ENCODE results near the gene OBSCN.

The OBSCN gene

DNA sequence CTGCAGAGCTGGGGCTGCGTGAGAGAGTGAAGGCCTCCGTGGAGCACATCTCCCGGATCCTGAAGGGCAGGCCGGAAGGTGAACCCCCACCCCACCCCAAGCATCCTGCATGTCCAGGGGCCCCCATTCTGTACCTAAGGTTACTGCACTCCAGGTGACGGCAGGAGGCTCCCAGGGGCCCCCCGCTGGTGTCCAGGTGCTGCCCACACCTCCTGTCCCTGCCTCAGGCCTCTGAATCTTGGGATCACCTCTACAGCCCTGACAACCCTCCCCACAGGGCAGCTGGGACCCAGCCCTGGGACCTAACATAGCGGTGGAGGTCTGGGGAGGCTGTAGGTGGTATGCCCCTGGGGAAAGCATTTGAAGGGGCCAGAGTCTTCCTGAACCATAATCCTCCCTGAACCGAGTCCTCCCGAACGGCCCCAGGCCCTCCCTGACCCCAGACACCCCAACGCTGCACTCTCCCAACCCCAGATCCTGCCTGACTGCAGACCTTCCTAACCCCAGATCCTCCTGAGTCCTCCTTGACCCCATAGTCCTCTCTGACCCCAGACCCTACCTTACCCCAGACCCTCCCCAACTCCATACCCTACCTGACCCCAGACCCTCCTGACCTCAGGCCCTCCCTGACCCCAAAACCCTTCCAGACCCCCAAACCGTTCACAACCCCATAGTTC, 165.3 kb downstream of the OBSCN start:
- DNase-seq: no peak

DNA sequence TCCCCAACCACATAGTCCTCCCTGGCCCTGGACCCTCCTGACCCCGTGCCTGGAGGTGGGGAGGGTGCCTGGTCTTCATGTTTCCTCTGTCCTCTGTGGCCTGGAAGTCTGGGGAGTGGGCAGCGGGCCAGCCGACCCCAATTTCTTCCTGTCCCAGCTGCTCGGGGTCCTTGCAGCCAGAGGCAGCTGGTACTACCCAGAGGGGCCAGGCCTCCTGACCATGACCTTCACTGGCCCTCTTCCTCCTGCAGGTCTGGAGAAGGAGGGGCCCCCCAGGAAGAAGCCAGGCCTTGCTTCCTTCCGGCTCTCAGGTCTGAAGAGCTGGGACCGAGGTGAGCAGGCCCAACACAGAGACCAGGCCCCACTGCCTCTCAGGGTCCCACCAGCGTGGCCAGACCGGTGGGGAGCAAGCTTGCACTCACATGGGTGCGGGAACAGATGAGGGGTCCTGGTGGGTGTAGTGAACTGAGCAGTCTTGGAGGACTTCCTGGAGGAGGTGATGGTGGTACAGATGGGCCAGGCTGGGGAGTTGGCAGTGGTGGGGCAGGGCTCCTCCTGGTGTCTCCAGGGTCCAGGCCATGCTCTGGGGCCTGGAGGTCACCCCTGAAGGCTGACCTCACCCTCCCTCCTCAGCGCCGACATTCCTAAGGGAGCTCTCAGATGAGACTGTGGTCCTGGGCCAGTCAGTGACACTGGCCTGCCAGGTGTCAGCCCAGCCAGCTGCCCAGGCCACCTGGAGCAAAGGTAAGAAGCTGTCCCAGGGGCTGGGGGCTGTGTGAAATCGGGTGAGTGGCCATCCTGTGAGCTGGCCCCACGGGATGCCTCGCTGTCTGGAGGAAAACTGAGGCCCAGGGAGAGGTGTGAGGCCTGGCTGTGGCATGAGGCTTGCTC, 166.1 kb downstream of the OBSCN start:
- peak; percentile 21 for DNase-seq

DNA sequence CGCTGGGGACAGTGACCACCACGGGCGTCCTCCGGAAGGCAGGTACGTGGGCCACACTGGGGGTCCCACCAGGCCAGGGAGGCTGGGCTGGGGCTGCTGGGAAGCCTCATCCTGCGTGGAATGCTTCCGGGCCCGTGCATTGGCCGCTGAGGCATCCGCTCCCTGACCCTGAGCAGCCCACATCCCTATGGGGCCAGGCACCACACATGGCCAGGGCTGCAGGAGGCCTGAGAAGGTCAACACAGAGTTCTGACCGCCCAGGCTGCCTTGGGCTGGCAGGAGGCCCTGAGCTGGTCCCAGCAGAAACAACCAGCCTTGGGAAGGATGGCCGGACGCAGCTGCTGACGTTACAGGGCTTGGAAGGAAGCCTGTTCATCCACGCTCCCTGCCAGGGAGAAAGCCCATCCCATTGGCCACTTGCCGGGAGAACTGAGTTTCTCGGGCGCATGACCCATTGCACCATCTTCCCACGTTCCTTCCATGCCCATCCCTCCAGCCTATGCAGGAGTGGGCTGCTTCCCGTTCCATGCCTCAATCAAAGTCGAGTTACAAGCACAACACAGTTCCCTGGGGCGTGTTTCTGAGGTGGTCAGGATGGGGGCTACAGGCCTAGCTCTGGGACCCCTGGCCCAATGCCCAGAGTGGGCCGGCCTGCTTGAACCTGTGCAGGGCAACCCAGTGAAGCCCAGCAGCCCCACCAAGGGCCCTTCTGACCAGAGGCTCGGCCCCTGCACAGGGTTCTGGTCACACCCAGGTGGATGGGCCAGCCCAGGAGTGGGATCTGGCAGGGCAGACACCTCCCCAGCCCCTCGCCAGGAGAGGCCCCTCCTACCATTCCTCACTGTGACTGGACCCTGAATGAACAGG, 167.1 kb downstream of the OBSCN start:
- peak; percentile 87 for DNase-seq

DNA sequence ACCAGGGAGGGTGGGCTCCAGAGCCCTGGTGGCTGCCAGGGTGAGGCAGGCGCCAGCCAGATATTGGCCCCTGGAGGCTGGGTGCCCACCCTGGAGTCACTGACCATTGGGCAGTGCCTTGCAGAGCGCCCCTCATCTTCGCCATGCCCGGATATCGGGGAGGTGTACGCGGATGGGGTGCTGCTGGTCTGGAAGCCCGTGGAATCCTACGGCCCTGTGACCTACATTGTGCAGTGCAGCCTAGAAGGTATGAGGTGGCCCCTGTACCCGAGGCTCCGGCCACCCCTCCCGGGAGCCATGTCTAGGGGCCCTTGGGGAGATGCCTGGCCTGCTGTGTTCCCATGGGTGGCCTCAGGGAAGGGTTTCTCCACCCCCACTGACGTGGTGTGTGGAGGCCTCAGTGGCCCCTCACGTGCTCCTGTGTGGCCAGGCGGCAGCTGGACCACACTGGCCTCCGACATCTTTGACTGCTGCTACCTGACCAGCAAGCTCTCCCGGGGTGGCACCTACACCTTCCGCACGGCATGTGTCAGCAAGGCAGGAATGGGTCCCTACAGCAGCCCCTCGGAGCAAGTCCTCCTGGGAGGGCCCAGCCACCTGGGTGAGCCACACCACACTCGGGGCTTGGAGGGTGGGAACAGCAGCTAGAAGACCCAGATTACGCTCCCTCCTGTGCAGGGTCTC, 167.9 kb downstream of the OBSCN start:
- peak; percentile 14 for DNase-seq

DNA sequence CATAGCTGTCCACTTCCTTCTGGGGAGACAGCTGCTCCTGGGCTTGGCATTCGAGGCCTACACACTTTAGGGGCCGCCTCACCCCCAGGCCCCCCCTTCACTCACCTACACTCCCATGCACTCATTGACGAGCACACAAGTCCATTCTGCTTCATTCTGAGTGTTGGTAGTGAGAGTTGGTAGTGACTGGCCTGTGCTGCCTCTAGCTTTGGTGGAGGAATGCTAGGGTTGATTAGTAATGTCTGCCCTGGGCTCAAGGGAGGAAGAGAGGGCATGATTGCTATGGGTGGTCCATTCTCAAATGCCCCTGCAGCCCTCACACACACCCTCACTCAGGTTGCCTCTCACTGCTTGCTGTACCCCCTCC, 168.4 kb downstream of the OBSCN start:
- DNase-seq: no peak

DNA sequence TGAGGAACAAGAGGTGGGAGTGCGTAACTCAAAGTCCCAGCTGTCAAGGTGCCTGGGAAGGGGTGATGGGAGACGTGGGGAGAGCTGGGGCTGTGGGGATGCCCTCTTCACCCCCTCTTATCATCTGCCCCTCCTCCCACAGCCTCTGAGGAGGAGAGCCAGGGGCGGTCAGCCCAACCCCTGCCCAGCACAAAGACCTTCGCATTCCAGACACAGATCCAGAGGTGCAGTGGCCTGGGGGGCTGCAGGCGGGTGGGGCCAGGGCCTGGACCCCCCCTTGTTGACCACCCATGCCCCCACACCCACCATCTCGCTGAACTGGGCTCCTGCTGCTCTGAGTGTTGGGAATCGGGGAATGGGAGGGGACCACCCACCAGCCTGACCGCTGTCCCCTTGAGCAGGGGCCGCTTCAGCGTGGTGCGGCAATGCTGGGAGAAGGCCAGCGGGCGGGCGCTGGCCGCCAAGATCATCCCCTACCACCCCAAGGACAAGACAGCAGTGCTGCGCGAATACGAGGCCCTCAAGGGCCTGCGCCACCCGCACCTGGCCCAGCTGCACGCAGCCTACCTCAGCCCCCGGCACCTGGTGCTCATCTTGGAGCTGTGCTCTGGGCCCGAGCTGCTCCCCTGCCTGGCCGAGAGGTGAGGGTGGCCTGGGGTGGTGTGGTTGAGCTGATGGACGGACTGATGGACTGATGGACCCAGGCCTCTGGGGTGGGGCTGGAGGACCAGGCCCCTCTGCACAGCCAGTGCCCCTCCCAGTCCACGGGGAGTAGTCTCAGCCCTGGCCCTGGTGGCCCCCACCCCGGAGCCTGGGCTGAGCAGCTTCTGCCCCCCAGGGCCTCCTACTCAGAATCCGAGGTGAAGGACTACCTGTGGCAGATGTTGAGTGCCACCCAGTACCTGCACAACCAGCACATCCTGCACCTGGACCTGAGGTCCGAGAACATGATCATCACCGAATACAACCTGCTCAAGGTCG, 169.1 kb downstream of the OBSCN start:
- peak; percentile 20 for DNase-seq

DNA sequence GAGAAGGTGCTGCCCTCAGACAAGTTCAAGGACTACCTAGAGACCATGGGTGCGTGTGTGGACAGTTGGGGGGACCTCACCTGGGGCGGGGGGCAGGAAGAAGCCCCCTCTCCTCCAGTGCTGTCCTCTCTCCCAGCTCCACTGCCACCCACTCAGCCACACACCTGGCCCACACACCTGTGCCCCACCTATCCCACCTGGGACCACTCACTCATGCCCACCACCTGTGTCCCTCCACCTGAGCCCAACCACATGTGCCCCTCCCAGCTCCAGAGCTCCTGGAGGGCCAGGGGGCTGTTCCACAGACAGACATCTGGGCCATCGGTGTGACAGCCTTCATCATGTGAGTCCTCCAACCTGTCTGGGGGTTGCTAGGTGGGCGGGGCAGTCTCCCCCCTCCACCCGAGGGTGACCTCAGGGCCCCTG, 169.8 kb downstream of the OBSCN start:
- no peak for DNase-seq

DNA sequence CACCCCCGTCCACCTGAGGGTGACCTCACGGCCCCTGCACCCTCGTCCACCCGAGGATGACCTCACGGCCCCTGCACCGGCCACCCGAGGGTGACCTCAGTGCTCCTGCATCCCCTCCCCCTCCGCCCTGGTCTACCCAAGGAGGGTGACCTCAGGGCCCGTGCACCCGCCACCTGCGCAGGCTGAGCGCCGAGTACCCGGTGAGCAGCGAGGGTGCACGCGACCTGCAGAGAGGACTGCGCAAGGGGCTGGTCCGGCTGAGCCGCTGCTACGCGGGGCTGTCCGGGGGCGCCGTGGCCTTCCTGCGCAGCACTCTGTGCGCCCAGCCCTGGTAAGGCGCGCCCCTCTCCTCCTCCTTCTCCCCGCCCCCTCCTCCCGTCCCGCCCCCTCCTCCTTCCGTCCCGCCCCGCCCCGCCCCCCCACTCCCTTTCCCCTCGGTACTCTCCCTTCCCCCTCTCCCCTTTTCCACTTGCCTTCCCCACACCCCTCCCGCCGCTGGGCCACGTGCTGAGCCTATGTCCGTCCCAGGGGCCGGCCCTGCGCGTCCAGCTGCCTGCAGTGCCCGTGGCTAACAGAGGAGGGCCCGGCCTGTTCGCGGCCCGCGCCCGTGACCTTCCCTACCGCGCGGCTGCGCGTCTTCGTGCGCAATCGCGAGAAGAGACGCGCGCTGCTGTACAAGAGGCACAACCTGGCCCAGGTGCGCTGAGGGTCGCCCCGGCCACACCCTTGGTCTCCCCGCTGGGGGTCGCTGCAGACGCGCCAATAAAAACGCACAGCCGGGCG, 170.4 kb downstream of the OBSCN start:
- DNase-seq: peak; percentile 90

DNA sequence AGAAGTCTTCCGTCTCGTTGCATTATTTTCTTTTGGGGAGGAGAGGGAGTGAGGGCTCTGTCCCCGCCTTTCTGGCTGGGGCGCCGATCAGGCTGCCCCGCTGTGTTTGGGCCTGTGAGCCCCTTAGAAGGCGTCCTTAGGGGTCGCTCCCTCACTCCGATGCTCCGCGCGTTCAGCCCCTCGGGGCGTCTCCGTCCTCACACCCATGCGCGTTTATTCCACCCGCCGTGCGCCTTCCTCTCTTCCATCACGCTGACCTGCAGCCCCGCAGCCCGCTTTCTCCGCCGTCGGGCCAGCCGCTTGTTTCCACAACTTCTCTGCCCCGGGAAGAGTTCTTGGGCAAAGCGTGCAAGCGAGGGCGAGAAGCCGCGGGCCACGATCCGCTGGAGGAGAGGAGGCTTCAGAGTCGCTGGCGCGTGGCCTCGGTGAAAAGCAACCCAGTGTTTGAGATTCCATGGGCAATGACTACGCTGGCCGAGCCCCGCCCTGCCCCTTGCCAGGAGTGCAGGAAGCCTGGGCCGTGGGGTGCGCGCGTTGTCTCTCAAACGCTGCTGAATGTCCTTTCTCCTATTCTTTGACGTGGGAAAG, 171.1 kb downstream of the OBSCN start:
- DNase-seq: peak; percentile 42

DNA sequence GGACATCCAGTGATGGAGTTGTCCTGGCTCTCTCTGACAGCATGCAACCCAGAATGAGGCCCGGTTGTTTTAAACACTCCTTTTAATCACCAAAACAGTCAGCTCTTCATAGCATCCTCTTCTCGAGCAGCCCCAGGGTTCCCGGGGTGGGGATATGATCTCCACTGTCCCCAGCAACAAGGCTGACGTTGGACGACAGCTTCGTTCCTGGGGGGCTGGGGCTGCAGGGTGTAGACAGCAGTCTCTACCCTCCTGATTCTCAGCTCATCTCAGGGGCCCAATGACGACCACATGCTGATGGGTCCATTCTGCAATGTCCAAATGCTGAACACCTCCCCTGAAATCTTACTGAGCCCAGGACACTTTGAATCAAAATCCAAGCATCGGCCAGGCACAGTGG, 171.8 kb downstream of the OBSCN start:
- DNase-seq: peak; percentile 14

DNA sequence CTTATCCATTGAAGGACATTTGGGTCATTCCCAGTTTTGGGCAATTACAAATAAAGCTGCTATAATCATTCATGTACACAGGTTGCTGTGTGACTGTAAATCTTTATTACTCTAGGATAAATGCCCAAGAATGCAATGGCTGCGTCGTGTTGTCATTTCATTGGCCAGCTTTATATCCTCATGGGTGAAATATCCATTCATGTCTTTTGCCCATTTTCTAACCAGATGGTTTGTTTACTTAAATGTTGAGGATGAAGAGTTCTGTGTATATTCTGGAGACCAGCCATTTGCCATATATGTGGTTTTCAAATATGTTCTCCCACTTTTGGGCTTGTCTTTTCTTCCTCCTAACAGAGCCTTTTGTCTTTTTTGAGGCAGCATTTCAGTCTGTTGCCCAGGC, 173.5 kb downstream of the OBSCN start:
- DNase-seq: no peak

DNA sequence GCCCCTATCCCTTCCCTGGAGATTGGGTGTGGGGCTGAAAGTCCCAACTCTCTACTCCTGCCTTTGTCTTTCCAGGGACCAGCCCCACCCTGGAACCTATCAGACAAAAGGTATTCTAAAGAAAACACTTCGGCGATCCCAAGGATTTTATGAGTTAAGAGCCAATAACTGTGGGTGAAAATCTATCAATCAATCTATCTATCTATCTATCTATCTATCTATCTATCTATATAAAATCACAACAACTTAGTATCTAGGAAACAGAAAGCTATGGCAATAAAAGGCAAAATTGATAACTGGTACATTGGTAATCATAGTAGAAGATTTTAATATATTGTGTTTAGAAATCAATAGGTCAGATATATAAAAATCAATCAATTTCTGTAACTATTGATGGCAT, 175.9 kb downstream of the OBSCN start:
- no peak for DNase-seq

DNA sequence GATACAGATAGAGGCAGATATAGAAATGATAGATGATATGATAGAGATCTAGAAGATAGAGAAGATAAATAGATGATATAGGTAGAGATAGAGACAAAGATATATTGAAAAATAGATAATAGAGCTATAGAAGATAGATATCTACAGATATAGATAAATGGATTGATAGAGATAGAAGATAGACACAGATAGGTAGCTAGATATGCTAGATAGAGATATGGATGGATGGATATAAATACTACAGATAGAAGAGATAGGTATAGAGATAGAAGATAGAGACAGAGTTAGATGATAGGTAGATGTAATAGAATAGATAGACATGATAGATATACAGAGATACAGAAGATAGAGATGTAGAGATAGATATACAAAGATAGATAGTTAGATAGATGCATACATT, 177.4 kb downstream of the OBSCN start:
- DNase-seq: no peak

DNA sequence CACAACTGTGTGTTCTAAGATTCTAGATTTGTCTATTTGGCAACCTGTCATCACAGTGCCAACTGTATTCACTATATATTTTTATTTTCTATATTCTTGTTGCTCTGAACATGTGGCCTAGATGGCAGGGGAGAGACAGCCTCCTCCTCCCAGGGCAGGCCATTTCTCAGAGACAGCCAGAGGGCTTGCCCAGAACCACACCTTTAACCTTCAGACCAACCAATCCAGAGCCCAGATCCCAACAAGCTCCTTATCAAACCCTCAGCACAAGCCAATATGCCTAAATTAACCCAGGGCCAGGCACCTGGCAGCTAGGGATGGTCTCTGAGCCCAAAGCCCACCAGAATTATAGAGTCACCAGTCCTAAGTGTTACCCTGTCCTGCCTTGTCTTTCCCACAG, 179.5 kb downstream of the OBSCN start:
- DNase-seq: no peak

DNA sequence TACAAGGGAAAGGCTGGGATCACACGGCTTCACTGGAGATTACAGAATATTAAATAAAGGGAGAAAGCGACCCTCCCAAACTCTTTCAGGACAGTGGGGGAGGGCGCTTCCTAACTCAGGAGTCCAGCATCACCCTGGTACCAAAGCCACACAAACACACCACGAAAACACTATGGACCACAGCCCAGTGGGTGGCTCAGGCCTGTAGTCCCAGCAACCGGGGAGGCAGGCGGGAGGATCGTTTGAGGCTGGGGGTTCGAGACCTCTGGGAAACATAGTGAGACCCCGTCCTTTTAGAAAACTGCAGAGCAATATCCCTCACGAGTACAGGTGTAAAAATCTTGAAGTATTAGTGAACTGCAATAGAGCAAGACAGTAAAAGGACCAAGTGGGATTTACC, 182.8 kb downstream of the OBSCN start:
- DNase-seq: peak; percentile 5

DNA sequence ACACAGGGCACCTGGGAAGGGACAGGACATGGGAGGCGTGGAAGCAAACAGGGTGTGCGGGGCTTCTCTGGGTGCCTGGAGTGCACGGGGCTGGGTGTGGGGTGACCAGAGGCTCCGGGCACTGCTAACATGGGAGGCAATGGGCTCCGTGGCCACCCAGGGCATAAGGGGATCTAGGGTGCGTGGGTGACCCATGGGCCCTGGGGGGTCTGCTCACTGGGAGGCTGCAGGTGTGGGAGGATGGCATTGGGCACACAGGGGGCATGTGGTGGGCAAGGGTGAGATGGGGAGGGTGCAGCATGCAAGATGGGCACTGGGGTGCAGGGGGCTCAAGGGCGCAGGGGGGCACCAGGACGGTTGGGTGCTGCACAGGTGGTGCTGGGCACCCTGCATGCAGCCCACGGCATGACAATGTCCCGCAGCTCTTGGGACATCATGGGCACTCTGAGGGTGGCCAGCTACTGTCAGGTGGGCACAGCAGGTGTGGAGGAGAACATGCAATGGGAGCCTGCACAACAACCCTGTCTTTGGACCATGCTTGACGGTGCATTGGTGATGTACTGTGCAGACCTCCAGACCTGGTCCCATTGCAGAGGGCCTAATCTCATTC, 183.7 kb downstream of the OBSCN start:
- DNase-seq: peak; percentile 13

DNA sequence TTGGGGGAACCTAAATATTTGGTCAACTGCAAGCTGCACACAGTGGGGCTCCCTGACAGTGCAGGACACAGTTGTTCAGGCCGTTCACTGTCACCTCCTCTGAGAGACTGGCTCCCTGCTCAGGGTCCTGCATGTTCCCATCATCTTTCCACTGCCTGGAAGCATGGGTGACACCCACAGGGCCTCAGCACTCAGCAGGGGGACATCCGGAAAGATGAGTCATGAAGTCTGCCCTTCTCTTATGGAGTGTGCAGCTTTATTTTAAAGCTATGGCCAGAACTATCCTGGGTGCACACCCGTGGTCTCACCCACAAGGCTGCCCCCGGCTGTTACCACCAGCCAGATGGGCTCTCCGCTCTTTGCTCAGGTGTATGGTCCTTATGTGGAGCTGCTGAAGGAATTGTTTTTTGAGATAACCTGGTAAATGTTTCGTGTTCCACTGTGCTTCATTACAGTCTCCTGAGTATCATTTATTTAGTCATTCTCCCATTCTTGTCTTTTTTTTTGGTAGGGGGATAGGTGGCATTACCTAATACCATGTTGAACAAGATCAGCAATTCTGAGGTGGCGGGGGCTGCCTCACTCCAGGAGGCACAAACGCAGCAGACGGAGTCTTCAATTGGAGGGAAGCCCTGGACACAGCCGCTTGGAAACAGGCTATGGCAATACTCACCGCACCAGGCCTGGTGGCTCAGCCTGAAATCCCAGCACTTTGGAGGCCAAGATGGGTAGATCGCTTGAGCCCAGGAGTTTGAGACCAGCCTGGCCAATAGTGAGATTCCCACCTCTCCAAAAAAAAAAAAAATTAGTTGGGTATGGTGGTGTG, 184.5 kb downstream of the OBSCN start:
- DNase-seq: peak; percentile 10

DNA sequence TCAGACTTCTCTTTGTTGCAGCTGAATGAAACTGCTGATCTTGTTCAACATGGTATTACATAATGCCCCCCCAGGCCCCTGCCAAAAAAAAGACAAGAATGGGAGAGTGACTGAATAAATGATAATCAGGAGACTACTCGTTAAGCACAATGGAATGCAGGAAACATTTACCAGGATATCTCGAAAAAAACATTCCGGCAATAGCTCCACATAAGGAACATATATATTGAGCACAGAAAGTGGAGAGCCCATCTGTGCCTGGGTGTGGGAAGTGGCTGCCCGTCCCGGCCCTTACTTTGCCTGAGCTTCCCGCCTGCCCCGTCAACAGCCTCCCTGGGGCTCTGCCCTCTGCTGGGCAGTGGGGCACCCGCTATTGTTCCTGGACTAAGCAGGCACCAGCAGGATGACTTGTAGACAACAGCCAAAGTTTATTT, 185.4 kb downstream of the OBSCN start:
- peak; percentile 18 for DNase-seq
